GM21390 (cell line): ENCODE measurements around the gene LMNTD2.

Experiments used
- ATAC-seq: cut with Tn5 transposase; IDR thresholded peaks from one replicate; pipeline ENCODE4 v1.9.1; 2021; ENCODE audit not compliant: unreplicated experiment

Gene LMNTD2, protein sequence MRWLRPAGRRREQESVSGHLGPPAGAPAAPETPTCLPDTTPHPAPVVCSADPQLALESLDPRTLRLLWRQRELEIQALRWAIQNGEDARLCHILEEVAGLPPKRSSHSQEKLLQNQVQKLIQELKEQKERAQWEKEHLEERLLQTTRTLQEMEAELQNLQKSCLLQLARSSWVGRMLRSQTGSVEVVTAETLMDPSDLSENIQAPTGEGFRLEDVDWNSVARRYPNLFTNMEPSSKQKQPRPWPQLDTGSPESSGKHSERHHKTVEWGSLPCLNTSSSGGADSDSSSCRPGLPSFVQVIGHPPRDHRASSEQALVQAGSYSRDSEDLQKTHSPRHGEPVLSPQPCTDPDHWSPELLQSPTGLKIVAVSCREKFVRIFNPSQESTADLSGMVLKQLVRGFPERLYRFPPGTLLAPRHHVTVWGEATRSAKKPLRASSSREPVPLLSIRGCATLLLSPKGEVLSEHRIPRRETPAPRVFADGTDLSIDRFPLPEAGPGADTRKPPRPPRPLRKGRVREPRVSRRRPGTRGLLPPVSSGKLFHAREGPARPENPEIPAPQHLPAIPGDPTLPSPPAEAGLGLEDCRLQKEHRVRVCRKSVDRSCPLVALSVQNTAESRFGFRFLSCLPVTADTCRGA

GRCh38 chr11:560305-561147 is at the start of gene LMNTD2, which contains the start of gene RASSF7:
TSS of gene LMNTD2 (minus strand) at chr11:560738. CDS start at chr11:560716, 22 bp downstream.
TSS of gene RASSF7 (plus strand) at chr11:560970. CDS start at chr11:561769, 799 bp downstream.
- ATAC-seq, result peak; percentile 64

DNA sequence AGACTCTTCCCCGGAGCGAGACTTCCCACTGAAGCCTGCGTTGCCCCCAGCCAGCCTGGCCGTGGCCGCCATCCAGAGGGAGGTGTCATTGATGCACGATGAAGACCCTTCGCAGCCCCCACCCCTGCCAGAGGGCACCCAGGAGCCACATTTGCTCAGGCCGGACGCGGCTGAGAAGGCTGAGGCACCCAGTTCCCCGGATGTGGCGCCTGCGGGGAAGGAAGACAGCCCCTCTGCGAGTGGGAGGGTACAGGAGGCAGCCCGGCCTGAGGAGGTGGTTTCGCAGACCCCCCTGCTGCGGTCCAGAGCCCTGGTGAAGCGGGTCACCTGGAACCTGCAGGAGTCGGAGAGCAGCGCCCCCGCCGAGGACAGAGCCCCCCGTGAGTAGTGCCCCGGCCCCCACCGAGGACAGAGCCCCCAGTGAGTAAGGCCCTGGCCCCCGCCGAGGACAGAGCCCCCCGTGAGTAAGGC is 48.8 kb upstream of the LMNTD2 start:
- ATAC-seq, result no peak

GRCh38 chr11:608791-609251 is 48.3 kb upstream of the LMNTD2 start:
- ATAC-seq, result no peak

DNA sequence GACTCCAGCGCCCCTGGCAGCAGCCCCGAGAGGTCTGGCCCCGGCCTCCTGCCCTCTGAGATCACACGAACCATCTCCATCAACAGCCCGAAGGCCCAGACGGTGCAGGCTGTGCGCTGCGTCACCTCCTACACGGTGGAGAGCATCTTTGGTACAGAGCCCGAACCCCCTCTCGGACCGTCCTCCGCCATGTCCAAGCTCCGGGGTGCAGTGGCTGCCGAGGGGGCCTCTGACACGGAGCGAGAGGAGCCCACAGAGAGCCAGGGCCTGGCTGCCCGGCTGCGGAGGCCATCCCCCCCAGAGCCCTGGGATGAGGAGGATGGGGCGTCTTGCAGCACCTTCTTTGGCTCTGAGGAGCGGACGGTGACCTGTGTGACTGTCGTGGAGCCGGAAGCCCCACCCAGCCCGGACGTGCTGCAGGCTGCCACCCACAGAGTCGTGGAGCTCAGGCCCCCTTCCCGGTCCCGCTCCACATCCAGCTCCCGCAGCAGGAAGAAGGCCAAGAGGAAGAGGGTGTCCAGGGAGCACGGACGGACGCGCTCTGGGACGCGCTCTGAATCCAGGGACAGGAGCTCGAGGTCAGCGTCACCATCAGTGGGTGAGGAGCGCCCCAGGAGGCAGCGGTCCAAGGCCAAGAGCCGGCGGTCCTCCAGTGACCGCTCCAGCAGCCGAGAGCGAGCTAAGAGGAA is 47.6 kb upstream of the LMNTD2 start:
- no peak for ATAC-seq

GRCh38 chr11:607020-607780 is 46.7 kb upstream of the LMNTD2 start:
- ATAC-seq, result no peak

DNA sequence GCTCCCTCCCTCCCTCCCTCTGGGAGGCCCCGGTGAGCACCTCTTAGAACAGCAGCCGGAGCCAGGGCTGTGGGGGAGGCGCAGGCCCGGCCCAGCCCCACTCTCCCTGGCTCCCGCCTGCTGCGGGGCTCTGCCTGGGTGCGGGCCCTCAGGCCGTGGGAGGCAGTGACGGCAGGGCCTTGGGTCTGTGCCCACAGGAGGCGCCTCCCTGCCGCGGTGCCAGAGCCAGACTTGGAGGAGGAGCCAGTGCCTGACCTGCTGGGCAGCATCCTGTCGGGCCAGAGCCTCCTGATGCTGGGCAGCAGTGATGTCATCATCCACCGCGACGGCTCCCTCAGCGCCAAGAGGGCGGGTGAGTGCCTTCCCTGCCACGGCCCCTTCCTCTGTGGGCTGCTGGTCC is 45.7 kb upstream of the LMNTD2 start:
- ATAC-seq, result no peak

DNA sequence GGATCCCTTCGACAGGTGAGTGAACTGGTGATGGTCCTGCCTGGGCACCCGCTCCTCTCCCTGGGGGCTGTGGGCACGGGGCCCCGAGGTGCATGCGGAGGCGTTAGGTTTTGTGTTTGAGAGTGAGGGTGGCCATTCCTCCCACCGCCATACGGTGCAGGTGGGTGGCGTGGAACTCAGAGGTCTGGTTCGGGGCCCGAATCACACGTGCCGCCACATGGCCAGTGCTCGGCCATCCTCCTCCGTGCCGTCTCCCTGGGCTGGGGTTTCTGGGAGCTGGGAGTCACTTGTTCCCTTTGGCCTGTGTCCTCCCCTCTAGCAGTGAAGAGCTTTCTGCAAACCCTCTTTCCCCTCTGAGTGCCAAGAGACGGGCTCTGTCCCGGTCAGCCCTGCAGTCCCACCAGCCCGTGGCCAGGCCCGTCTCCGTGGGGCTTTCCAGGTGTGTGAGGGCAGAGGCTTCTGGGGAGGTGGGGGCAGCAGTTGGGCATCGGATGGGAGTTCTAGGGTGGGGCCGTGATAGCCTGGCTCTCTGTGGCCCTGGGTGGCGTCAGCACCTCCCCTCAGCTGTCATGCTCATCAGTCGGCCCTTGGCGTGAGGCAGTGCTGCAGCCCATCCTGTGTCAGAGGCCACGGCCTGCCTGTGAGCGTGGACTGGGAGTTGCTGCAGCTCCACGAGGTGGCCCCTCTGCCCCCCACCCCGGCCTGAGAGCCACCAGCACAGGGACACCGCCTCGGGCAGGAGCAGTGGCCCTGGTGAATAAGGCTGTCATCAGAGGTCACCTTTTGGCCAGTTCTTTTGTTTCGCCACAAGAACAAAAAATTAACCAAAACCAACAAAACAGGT is 45.0 kb upstream of the LMNTD2 start:
- ATAC-seq, result no peak

DNA sequence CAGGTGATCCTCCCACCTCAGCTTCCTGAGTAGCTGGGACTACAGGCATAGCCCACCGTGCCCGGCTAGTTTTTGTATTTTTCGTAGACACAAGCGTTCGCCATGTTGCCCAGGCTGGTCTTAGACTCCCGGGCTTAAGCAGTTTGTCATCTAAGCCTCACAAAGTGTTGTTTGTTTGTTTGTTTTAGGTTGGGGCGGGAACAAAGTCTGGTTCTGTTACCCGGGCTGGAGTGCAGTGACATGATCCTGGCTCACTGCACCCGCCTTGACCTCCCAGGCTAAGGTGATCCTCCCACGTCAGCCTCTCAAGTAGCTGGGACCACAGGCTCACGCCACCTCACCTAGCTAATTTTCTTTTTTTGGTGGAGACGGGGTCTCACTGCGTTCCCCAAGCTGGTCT is 42.6 kb upstream of the LMNTD2 start:
- ATAC-seq, result no peak

DNA sequence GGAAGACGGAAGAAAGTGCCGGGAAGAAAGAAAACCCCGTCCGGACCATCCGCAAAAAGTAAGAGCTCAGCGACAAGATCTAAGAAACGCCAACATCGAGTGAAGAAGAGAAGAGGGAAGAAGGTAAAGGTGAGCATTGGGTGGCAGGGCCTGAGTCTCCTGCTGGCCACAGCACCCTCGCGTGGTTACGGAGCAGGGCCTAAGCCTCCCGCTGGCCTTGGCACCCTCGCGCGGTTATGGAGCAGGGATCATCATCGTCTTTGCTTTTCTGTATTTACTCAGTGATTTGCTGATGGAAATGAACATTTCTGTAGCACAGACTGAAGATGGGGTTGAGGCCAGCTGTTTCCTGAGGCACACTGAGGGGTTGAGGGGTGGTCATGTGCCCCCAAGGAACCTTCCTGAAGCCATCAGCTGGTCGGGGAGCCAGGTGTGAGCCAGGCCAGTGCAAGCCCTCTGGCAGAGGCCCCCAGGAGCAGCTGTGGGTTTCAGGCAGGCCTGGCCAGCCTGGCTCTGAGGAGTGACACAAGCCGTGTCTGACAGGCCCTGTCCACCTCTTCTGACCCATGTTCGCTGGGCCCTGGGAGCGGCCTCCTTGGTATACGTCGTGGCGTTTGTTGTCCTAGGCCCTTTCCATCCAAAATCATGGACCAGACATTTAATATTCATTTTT is 41.2 kb upstream of the LMNTD2 start:
- no peak for ATAC-seq

DNA sequence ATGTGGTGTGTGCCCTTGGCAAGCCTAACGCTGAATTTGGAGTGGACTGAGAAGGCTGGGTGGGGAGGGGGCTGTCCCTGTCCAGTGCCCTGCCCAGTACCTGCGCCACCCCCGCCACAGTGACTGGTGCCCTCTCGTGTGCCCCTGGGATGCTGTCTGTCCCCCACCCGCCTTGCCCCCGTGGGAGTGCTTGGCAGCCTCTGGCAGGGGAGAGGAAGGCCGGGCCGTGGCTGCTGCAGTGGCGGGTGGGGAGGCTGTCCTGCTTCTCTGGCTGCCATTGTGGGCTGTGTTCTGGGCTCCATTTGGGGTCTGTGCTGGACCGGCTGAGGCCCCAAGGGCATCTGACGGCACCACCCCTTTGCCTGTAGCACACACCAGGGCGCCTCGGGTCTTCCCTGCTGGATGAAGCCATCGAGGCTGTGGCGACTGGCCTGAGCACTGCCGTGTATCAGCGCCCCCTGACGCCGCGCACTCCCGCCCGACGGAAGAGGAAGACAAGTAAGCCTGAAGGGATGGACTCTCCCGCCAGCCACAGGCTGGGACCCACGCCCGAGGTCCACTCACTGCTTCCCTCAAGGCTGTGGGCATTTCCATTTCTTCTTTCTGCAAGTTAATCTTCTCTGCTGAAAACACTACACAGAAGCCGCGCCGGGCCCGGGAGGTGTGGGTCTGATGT is 37.6 kb upstream of the LMNTD2 start:
- no peak for ATAC-seq

GRCh38 chr11:597166-597725 is 36.7 kb upstream of the LMNTD2 start:
- no peak for ATAC-seq

DNA sequence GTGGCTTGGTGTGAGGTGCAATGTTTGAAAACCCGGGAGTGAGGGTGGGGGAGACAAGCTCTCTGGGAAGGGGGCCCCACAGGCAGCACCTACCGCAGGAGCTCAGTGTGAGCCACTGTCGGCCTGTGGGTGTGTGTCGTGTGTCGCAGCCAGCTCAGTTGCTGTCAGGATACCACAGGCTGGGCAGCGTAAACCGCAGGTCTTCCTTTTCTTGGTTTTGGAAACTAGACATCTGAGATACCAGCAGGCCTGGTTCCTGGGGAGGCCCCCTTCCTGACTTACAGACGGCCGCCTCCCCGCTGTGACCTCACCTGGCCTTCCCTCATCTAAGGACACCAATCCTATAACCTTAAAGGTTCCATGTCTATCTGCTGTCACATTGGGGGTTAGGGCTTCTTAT is 35.8 kb upstream of the LMNTD2 start:
- no peak for ATAC-seq

DNA sequence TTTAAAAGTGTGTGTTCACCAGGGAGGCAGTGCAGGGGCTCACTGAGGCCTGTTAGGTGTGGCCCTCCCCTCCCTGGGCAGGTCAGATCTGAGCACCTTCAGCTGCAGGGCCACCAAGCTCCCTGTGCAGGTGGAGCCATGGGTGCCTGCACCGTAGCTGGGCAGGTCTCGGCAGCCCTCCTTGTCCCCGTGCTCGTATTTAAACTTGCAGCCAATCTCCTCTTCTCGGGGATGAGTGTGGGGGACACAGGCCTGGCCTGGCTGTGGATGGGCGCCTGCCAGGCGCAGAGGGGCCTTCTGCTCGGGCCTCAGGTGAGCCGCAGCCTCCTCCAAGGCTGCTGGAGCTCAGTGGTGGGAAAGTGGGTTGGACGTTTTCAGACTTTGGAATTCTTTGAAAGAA is 34.9 kb upstream of the LMNTD2 start:
- ATAC-seq, result no peak

DNA sequence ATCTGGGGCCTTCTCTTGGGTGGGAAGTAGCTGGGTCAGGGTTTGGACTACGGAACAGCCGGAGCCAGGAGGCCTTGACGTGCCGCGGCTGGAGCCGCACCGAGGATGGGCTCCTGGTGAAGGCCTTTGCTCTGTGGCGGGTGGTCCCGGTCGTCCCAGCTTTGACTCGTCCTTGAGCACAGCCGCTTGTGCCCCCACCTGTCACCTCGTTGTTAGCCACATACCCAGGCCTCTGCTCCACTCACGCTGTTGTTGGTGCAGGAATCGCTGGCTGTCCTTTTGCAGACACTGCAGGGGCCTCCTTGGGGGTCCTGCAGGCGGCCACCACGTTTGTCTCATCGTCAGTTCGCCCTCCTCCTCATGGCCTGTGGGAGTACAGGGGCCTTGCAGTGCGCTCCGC is 32.8 kb upstream of the LMNTD2 start:
- no peak for ATAC-seq

DNA sequence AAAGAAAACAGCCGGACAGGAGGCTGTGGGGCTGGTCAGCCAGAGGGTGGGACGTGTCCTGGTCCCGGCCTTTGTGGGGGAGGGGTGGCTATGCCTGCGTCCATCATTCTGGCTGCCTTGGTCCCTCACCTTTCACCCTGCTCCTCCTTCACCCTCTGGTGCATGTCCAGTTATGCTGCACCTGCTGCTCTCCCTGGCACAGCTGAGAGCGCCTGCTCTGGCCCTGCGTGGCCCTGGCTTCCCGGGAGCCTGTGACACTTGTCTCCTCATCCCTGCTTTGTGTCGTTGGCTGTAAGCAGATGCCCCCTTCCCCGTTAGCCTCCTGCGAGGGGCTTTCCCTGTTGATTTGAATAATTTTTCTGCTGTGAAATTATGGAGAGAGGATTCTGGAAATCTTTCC is 32.4 kb upstream of the LMNTD2 start:
- ATAC-seq, result no peak

- ATAC-seq, result no peak
Observed at GRCh38 chr11:592501-592900, 32.0 kb upstream of the LMNTD2 start.

DNA sequence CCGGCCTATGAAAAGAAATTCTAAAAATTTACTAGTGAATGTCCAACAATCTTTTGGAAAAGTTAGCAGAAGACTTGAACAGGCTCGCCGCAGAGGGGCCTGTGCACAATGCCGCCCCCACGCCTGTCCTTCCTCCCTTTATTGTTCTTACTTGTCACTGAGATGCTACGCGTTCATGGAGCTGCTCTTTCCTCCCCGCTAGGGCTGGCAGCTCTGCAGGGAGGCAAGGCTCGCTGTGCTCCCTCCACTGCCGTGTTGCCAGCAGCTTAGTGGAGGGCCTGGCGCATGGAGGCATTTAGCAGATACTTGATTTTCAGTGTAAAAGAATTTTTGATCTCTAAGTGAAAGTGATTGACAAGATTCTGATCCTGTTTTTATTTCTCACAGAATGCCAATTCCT is 30.5 kb upstream of the LMNTD2 start:
- ATAC-seq, result no peak

GRCh38 chr11:589798-590197 is 29.3 kb upstream of the LMNTD2 start:
- no peak for ATAC-seq
